ENCODE results near the gene SLC25A33.

The SLC25A33 gene

GRCh38 chr1:9600861-9601834 is 61.9 kb downstream of the SLC25A33 start:
- DNase-seq (ENCODE audit: low read depth) = no peak

GRCh38 chr1:9601942-9602793 is 62.9 kb downstream of the SLC25A33 start:
- no peak for DNase-seq (ENCODE audit: low read depth)

- DNase-seq (ENCODE audit: low read depth) = no peak
Observed at GRCh38 chr1:9602794-9603167, 63.5 kb downstream of the SLC25A33 start.

GRCh38 chr1:9603307-9603706 is 64.0 kb downstream of the SLC25A33 start:
- no peak for DNase-seq (ENCODE audit: low read depth)

- DNase-seq (ENCODE audit: low read depth) = no peak
Observed at GRCh38 chr1:9603766-9604753, 64.8 kb downstream of the SLC25A33 start.

- no peak for DNase-seq (ENCODE audit: low read depth)
Observed at GRCh38 chr1:9604836-9605235, 65.6 kb downstream of the SLC25A33 start.

GRCh38 chr1:9605946-9606455 is 66.7 kb downstream of the SLC25A33 start:
- no peak for DNase-seq (ENCODE audit: low read depth)

- DNase-seq (ENCODE audit: low read depth) = no peak
Observed at GRCh38 chr1:9606458-9606857, 67.2 kb downstream of the SLC25A33 start.

GRCh38 chr1:9606948-9607347 is 67.7 kb downstream of the SLC25A33 start:
- DNase-seq (ENCODE audit: low read depth) = no peak

- DNase-seq (ENCODE audit: low read depth) = no peak
Observed at GRCh38 chr1:9607352-9607751, 68.1 kb downstream of the SLC25A33 start.

GRCh38 chr1:9609998-9610397 is 70.7 kb downstream of the SLC25A33 start:
- no peak for DNase-seq (ENCODE audit: low read depth)

GRCh38 chr1:9610548-9610947 is 71.3 kb downstream of the SLC25A33 start:
- DNase-seq (ENCODE audit: low read depth) = no peak

- DNase-seq (ENCODE audit: low read depth) = no peak
Observed at GRCh38 chr1:9611716-9612115, 72.5 kb downstream of the SLC25A33 start.

GRCh38 chr1:9612162-9612845 is 73.0 kb downstream of the SLC25A33 start:
- DNase-seq (ENCODE audit: low read depth) = no peak

GRCh38 chr1:9612871-9613624 is 73.8 kb downstream of the SLC25A33 start:
- no peak for DNase-seq (ENCODE audit: low read depth)

GRCh38 chr1:9613625-9614299 is 74.5 kb downstream of the SLC25A33 start:
- no peak for DNase-seq (ENCODE audit: low read depth)

GRCh38 chr1:9615316-9616063 is 76.2 kb downstream of the SLC25A33 start:
- DNase-seq (ENCODE audit: low read depth) = no peak

GRCh38 chr1:9618909-9619679 is 79.8 kb downstream of the SLC25A33 start:
- no peak for DNase-seq (ENCODE audit: low read depth)
